A673 (cell line): Measurements from ENCODE around the gene DLG3.

ENCODE experiments used
- EZH2 ChIP-seq: fragments of 200-600 bp; sonication (generic); IDR thresholded peaks from 2 replicates; pipeline ENCODE4 v1.6.1; 2017; ENCODE audit warnings: borderline replicate concordance, low read depth, mild to moderate bottlenecking, mixed read lengths, antibody characterized with exemption, low read length; ENCODE audit not compliant: poor library complexity, severe bottlenecking
- TF ChIP-seq, protein P1 (sequence below): fragments of 300-800, 200-600 bp; sonication (generic); conservative IDR thresholded peaks from 2 replicates; pipeline ENCODE4 v1.5.1; 2017; ENCODE audit warnings: low read depth, mild to moderate bottlenecking, antibody characterized with exemption, low read length, moderate library complexity, mixed read lengths

DNA sequence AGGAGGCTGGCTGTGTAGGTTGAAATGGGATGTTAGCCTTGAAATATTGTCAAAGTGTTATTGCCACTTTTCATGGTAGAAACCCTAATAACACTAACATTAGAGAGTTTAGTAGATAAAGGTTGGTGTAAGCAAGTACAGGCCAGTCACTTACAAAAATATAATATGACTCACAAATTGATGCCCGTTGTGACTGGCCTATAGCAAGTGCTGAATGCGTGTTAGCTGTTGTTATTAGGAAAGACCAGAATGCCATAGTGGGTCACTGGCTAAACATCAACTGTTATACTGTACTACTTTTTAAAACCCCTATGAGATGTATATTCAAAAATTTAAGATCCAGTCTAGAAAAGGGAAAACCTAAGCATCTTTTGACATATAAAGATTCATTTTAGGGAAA, 41.9 kb upstream of the DLG3 start:
- TF ChIP-seq, protein P1, sequence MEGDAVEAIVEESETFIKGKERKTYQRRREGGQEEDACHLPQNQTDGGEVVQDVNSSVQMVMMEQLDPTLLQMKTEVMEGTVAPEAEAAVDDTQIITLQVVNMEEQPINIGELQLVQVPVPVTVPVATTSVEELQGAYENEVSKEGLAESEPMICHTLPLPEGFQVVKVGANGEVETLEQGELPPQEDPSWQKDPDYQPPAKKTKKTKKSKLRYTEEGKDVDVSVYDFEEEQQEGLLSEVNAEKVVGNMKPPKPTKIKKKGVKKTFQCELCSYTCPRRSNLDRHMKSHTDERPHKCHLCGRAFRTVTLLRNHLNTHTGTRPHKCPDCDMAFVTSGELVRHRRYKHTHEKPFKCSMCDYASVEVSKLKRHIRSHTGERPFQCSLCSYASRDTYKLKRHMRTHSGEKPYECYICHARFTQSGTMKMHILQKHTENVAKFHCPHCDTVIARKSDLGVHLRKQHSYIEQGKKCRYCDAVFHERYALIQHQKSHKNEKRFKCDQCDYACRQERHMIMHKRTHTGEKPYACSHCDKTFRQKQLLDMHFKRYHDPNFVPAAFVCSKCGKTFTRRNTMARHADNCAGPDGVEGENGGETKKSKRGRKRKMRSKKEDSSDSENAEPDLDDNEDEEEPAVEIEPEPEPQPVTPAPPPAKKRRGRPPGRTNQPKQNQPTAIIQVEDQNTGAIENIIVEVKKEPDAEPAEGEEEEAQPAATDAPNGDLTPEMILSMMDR = no peak
- TF ChIP-seq EZH2 = no peak
